Nephron progenitor cell (in vitro differentiated cells): Measurements from ENCODE around the gene SRSF7.
"Not testable (repeated sequence)": the region's sequence is repeated elsewhere in the genome, so short reads cannot be mapped to it uniquely, and the experiment has no call there.

Experiments used
- DNase-seq: peaks from one replicate; pipeline ENCODE4 v3.0.0; 2021
- H3K27ac Mint-ChIP-seq: 2 replicates; pipeline ENCODE4 v1.8.0; 2021; ENCODE audit warnings: mild to moderate bottlenecking, moderate library complexity, mixed read lengths
- H3K27me3 Mint-ChIP-seq: 2 replicates; pipeline ENCODE4 v1.8.0; 2021; ENCODE audit warnings: mild to moderate bottlenecking, low read depth, mixed read lengths; ENCODE audit not compliant: poor library complexity
- H3K36me3 Mint-ChIP-seq: 2 replicates; pipeline ENCODE4 v1.8.0; 2021; ENCODE audit warnings: low read depth, mixed read lengths
- H3K4me1 Mint-ChIP-seq: 2 replicates; pipeline ENCODE4 v1.8.0; 2021; ENCODE audit warnings: mixed read lengths
- H3K4me3 Mint-ChIP-seq: 2 replicates; pipeline ENCODE4 v1.8.0; 2021; ENCODE audit warnings: mild to moderate bottlenecking, moderate library complexity, mixed read lengths
- H3K9me3 Mint-ChIP-seq: 2 replicates; pipeline ENCODE4 v1.8.0; 2021; ENCODE audit warnings: mild to moderate bottlenecking, moderate library complexity, mixed read lengths
- TF ChIP-seq, protein P1 (sequence below): fragments of 200-600 bp; sonication (generic); IDR thresholded peaks from 2 replicates; pipeline ENCODE4 v1.5.0; 2021; ENCODE audit warnings: antibody characterized with exemption

The SRSF7 gene

DNA sequence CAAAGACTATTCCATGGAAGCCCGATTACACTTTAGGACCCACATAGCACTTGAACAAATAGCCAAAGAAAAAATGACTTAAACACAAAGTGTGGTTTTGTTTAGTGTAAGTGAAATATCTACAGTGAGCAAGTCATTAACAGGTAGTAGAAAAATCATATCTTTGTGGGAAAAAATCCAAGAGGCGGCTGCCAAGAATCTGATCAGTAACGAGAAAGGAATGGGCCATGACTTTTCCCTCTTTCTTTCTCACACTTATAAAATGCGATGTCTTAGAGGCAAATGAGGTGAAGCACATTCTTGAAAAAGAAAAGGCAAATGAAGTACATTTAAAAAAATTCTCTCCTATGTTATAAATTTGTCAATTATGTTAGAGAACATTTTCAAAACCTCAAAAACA lies 14.0 kb upstream of the SRSF7 start:
- TF ChIP-seq, protein P1, sequence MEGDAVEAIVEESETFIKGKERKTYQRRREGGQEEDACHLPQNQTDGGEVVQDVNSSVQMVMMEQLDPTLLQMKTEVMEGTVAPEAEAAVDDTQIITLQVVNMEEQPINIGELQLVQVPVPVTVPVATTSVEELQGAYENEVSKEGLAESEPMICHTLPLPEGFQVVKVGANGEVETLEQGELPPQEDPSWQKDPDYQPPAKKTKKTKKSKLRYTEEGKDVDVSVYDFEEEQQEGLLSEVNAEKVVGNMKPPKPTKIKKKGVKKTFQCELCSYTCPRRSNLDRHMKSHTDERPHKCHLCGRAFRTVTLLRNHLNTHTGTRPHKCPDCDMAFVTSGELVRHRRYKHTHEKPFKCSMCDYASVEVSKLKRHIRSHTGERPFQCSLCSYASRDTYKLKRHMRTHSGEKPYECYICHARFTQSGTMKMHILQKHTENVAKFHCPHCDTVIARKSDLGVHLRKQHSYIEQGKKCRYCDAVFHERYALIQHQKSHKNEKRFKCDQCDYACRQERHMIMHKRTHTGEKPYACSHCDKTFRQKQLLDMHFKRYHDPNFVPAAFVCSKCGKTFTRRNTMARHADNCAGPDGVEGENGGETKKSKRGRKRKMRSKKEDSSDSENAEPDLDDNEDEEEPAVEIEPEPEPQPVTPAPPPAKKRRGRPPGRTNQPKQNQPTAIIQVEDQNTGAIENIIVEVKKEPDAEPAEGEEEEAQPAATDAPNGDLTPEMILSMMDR, result no peak
- Mint-ChIP-seq H3K4me1 (peaks cover 6% of the 10 kb centered on the region), H3K27me3 (peaks cover 6% of the 10 kb centered on the region), H3K27ac (no peak overlapping the region), H3K4me3 (no peak overlapping the region), H3K9me3 (no peaks in the 10 kb centered on the region), H3K36me3 (no peaks in the 10 kb centered on the region)
- DNase-seq, result no peak

DNA sequence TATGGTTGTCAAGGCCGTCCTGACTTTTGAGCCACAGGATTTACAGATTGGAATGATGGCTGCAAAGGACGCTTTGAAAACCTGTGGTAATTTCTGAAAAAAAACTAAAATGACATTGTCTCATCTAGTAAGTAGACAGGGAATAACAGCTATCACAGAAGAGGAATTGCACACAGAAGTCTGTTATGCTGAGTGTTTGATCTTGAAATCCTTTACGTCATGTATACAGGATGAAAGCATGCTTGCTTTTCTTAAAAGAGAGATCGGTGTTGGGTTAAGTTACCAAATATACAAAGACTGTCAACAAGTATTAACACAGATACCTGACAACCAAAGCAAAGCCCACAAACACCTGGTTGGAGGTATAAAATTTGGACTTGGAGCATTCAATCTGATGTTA lies 12.6 kb upstream of the SRSF7 start:
- H3K4me1 Mint-ChIP-seq, result no peaks in the 10 kb centered on the region
- DNase-seq, result no peak
- H3K36me3 Mint-ChIP-seq, result no peaks in the 10 kb centered on the region
- no peaks in the 10 kb centered on the region for H3K9me3 Mint-ChIP-seq
- no peak overlapping the region for H3K27ac Mint-ChIP-seq
- TF ChIP-seq, protein P1, result no peak
- H3K4me3 Mint-ChIP-seq, result no peak overlapping the region
- peaks cover 6% of the 10 kb centered on the region for H3K27me3 Mint-ChIP-seq

DNA sequence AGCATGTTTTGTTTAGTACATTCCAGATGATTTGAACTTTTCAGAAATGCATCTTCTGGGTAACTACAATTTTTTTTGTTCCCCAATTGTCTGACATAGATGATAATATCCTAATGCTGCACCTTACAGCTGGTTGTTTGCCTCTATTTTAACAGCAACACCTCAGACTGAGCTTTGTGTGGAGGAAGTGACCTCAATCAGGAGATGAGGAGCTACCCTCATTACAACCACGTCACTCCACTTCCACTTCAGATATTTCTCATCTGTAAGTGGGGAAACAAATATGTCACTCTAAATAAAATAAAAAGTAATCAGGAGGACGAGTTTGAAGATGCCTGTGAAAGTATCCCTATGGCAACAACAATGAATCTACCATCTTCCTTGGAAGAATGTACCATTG lies 12.1 kb upstream of the SRSF7 start:
- Mint-ChIP-seq H3K9me3 (no peaks in the 10 kb centered on the region), H3K27ac (no peak overlapping the region)

DNA sequence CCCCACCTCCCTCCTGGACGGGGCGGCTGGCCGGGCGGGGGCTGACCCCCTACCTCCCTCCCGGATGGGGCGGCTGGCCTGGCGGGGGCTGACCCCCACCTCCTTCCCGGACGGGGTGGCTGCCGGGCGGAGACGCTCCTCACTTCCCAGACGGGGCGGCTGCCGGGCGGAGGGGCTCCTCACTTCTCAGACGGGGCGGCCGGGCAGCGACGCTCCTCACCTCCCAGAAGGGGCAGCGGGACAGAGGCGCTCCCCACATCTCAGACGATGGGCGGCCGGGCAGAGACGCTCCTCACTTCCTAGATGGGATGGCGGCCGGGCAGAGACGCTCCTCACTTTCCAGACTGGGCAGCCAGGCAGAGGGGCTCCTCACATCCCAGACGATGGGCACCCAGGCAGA lies 4.7 kb upstream of the SRSF7 start:
- not testable (repeated sequence) for H3K4me3 Mint-ChIP-seq, H3K27ac Mint-ChIP-seq, H3K9me3 Mint-ChIP-seq, DNase-seq, H3K27me3 Mint-ChIP-seq, H3K36me3 Mint-ChIP-seq
- H3K4me1 Mint-ChIP-seq, result peaks cover 10% of the 10 kb centered on the region

More for the DNA sequence above, 12.1 kb upstream of the SRSF7 start:
- no peaks in the 10 kb centered on the region for H3K4me1 Mint-ChIP-seq
- H3K27me3 Mint-ChIP-seq, result peaks cover 6% of the 10 kb centered on the region
- DNase-seq, result no peak
- TF ChIP-seq, protein P1, result no peak
- H3K36me3 Mint-ChIP-seq, result no peaks in the 10 kb centered on the region
- no peak overlapping the region for H3K4me3 Mint-ChIP-seq

DNA sequence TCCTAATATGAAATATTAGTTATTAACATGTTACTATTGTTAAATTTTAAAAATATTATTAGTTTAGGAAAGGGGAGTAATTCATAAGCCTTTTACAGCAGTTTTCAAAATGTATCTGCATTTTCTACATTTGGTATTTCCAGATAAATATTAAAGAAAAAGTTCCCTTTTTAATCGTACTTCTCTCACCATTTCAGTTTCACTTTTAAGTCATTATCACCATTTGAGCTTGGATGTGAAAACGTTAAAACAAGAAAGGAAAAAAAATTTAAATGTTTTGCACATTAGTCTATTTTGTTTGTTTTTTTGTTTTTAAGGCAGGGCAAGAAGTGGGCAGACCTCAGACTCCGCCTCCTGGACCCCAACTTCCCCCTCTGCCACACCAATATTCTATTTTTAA lies 3.3 kb upstream of the SRSF7 start:
- peaks cover 4% of the 10 kb centered on the region for H3K9me3 Mint-ChIP-seq
- H3K36me3 Mint-ChIP-seq, result peaks cover 11% of the 10 kb centered on the region
- no peak for DNase-seq
- H3K4me1 Mint-ChIP-seq, result peaks cover 16% of the 10 kb centered on the region
- TF ChIP-seq, protein P1, result no peak
- no peak overlapping the region for H3K4me3 Mint-ChIP-seq
- no peaks in the 10 kb centered on the region for H3K27me3 Mint-ChIP-seq
- H3K27ac Mint-ChIP-seq, result no peak overlapping the region

DNA sequence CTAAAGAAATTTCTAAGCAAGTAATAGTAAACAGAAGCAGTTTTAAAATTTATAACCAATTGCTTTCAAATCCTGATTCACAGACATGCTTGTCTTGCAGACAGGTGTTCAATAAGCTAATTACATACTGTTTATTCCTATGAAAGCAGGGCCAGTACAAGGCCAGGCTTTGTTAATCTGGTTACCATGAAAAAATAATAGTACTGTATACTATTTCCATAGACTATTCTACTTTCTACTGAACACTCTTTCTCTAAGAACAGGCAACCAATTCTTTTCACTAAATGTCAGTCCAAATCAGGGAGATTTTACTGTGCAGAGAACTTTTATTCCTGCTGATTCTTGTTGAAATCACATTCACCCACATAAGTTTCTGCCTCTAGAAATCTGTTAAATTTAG lies 2.9 kb upstream of the SRSF7 start:
- H3K9me3 Mint-ChIP-seq, result peaks cover 4% of the 10 kb centered on the region
- no peaks in the 10 kb centered on the region for H3K27me3 Mint-ChIP-seq
- no peak overlapping the region for H3K4me3 Mint-ChIP-seq
- TF ChIP-seq, protein P1, result no peak
- DNase-seq, result no peak
- no peak overlapping the region for H3K27ac Mint-ChIP-seq
- peaks cover 20% of the 10 kb centered on the region for H3K4me1 Mint-ChIP-seq
- H3K36me3 Mint-ChIP-seq, result peaks cover 16% of the 10 kb centered on the region
